HG03432 (cell line): ENCODE results near the gene GLIS2.

Source experiments
- ATAC-seq: cut with Tn5 transposase; IDR thresholded peaks from one replicate; pipeline ENCODE4 v1.9.1; 2021; ENCODE audit warnings: mild to moderate bottlenecking, moderate library complexity; ENCODE audit not compliant: unreplicated experiment

The GLIS2 gene

DNA sequence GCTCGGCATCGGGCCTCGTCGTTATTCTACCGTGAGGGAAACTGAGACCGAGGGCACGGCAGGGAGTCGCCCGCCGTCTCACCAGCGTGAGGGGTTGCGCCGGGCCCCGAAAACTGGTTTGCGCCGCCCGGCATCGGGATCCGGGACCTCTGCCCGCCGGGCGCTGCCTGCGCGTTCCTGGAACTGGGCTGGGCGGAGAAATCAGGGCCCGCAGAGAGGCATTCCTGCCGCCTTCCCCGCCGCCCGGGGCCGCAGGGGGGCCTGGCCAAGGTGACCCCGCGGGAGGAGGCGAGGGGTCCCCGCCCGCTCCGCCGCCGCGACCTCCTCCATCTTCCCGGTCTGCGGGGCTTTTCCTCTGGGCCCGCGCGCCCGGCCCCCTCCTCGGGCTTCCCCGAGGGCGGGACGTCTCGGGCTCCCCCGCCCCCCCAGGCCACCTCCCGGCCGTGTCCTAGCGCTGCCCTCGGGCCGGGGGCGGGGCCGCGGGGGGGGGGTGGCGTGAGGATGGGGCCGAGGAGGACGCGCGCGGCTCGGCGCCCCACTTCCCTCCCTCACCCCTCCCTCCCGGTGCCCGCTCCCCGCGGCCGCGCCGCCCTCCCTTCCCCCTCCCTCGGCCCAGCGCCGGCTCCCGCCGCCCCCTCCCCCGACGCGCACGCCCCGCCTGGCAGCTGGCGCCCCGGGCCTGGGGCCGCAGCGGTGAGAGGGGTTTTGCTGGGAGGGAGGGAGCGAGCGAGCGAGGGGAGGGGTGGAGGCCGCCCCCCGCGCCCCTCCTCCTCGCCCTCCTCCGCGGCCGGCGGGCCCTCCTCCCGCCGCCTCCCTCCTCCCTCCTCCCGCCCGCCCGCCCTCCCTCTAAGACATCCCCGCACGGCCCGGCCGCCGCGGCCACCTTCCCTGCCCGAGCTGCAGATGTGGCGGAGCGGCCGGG, at the start of gene GLIS2:
GLIS2 (plus strand) TSS at position 882 of the 922 bp plus-strand sequence. CDS start 16,214 bp downstream, outside the sequence.
- ATAC-seq: no peak

- ATAC-seq: no peak
Measured at GRCh38 chr16:4266372-4266771, 49.5 kb upstream of the GLIS2 start.

DNA sequence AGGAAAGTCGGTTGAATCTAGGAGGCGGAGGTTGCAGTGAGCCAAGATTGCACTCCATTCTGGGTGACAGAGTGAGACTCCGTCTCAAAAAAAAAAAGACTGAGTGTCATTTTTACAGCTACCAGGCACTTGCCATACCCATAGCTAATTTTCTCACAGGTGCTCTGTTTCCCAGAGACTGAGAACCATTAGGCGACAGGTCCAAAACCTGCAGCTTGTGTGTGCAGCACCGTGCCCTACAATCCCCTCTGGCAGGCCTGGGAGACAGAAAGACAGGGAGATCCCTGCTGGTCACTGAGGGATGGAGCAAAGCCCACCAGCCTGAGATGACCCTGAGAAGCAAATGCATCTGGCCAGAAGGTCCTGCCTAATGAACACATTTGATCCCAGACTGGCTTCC, 45.8 kb upstream of the GLIS2 start:
- ATAC-seq: no peak

DNA sequence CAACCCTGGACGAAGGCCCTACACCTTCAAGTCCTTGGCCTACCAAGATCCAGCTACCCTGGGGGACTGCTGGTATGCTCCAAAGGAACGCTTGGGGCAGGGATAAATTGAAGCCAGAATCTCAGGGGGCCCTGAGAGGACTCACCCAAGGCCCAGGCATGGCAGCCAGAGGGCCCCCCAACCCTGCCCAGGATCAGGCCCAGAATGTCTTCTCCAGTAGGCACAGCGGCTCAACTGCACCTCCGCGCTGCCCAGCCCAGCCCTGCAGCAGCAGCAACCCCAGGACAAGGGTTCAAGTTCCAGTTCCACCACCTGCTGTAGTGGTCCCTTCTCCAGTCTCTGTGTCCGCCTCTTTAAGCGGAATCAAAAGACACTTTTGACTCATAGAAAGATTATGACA, 45.3 kb upstream of the GLIS2 start:
- no peak for ATAC-seq

DNA sequence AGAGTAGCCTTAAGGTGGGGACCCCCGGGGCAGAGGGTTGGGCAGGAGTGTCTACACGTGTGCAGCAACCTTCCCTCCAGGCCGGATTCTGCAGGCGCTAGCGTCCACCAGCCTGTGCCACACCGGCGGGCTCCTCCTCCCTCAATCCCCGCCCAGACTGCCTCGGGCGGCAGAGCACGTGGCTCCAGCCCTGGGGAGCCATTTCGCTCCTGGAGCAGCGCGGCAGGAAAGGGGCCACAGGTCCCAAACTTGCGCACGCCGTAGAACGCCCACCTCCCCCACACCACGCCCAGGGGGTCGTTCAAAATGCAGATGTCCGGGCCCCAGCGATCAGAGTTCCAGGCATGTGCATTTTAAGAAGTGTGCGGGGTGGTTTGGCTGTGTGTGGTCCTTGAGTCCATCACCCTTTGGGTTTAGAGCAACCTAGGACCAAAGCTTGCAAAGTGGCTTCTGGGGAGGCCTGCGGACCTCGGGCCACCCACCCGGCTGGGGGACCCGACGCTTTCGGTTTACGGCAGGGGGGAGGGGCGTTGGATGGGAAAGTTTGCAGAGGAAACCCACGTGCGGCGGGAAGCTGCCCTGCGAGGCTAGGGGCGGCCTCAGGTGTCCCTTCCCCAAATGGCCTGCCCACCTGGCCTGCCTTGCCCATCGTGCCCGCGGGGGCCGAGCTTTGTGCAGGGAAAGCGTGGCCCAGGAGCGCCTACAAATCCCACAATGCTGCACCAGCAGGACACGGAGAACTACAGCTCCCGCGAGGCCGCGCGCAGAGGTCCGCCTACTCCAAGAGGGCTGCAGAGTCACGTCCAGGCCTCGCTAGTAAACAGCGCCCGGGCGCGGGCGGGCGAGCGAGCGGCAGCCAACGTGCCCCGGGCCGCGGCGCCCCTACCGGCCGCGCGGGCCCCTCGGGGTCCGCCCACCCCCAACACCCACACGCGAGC, 44.4 kb upstream of the GLIS2 start:
- ATAC-seq: peak; percentile 64

- ATAC-seq: peak; percentile 11
Measured at GRCh38 chr16:4272114-4272956, 43.5 kb upstream of the GLIS2 start.

GRCh38 chr16:4273858-4274311, 42.0 kb upstream of the GLIS2 start:
- peak; percentile 25 for ATAC-seq

- no peak for ATAC-seq
Measured at GRCh38 chr16:4275861-4276260, 40.0 kb upstream of the GLIS2 start.

GRCh38 chr16:4277987-4278513, 37.8 kb upstream of the GLIS2 start:
- ATAC-seq: no peak

DNA sequence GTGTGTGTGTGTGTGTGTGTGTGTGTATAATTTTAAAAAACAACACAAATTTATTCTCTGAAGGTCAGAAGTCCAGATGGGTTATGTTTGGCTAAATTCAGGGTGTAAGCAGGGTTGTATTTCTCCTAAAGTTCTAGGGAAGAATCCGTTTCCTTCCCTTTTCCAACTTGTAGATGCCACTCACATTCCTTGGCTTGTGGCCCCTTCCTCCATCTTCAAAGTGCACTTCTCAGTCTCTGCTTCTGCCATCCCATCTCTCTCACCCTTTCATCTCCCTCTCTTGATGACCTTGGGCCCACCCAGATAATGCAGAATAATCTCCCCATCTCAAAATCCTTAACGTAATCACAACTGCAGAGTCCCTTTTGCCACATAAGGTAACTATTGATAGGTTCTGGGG, 35.2 kb upstream of the GLIS2 start:
- no peak for ATAC-seq

- no peak for ATAC-seq
Measured at GRCh38 chr16:4283441-4283840, 32.4 kb upstream of the GLIS2 start.

- ATAC-seq: no peak
Measured at GRCh38 chr16:4283939-4284338, 31.9 kb upstream of the GLIS2 start.

DNA sequence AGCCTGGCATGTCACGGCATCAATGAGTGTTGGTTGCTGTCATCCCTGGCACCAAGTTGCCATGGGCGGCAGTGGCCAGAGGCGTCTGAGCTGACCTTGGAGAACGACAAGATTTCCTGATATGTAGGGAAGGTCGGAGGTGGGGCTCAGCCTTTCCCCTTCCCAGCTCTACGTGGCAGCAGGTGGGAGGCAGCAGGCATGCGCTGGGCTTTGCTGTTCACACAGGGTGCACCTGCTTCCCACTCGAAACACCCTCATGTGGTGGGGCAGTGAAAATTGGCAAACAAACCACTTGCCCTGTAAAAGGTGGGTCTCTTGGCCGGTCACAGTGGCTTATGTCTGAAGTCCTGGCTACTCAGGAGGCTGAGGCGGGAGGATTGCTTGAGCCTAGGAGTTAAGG, 30.7 kb upstream of the GLIS2 start:
- ATAC-seq: no peak

DNA sequence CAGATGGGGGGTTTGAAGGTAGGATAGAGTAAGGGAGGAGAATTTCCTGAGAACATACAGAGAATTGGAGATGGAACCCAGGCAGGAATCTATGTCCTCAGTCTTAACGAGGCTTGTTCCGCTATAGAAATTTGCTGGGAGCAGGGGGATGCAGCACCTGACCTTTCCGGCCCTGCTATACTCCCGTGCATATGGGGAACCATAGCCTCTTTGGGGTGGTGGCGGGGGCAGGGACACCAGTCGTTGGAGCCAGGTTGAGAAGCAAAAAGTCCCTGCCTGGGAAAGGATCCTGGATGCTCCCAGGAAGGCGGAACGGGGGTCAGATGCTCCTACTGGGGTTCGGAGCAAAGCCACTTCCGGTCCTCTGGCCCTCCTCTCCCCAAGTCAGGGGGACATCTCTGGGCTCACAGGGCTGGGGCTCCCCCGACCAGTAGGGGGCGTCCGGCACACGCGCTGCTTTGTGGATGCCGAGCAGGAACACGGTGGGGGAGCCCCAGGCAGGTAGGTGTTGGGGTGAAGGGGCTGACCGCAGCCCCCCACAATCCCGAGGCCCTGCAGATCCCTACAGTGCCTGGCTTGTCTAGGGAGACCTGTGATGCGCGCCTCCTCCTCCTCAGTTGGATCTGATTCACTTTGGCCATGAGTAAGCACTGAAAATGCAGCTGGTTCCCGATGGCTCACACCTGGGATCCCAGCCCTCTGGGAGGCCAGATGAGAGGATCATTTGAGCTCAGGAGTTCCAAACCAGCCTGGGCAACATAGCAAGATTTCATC, 27.5 kb upstream of the GLIS2 start:
- peak; percentile 63 for ATAC-seq

GRCh38 chr16:4290236-4290830, 25.5 kb upstream of the GLIS2 start:
- no peak for ATAC-seq

GRCh38 chr16:4291699-4292098, 24.2 kb upstream of the GLIS2 start:
- ATAC-seq: no peak

DNA sequence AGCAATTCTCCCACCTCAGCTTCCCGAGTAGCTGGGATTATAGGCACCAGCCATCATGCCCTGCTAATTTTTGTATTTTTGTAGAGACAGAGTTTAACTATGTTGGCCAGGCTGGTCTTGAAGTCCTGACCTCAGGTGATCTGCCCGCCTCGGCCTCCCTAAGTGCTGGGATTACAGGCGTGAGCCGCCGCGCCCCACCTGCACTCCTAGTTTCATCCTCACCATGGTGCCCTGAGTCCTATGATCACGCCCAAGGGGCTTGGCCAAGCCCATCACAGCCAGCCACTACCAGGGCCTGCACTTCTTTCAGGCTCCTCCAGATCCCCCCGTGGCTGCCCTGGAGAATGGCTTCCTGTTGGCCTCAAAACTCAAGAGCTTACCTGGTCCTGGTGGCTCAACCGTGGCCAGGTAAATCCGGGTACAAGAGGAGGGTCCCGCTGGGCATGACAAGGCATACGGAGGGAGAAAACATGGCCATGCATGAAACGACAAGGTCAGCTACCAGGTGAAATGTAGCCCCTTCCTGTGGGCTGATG, 22.6 kb upstream of the GLIS2 start:
- ATAC-seq: no peak

DNA sequence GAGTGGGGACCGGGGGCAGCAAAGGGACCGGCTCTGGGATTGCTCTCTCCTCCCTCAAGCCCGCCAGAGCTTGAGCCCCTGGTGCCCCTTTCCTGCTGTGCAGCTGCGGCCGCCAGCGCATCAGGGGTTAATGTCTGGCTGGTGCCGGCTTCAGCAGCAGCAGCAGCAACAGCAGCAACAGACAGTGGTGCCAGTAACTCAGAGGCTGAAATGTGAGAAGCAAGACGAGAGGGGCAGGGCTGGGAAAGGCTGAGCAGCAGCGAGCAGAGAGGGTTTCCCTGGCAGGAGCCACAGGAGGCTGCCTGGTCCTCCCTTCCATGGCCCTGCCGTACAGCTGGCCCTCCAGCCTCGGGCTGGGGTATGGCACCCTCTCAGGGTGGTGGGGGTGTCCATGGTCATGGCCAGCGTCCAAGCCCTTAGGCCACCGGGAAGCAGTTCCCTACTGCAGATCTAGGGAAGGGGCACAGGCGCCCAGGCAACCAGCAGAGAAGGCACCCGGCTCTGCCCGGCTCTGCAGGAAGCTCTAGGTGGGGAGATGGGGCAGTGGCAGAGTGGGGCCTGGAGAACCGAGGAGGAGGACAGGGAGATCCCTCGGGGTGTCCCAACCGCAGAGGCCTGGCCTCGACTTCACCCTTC, 21.9 kb upstream of the GLIS2 start:
- ATAC-seq: no peak
